ENCODE measurements around the gene SCLT1.

- TF ChIP-seq EZH2 (IDR thresholded peaks at IDR 0.05; ENCODE audit: borderline replicate concordance, insufficient read depth, low read depth, low read length, poor library complexity, severe bottlenecking) (no peak), CTCF (IDR thresholded peaks at IDR 0.05) (no peak)
Observed at GRCh38 chr4:128979934-128980333, 113.4 kb downstream of the SCLT1 start.

Measured in B cell (primary cell).